ENCODE measurements around the gene CAPN14.

The CAPN14 gene, protein sequence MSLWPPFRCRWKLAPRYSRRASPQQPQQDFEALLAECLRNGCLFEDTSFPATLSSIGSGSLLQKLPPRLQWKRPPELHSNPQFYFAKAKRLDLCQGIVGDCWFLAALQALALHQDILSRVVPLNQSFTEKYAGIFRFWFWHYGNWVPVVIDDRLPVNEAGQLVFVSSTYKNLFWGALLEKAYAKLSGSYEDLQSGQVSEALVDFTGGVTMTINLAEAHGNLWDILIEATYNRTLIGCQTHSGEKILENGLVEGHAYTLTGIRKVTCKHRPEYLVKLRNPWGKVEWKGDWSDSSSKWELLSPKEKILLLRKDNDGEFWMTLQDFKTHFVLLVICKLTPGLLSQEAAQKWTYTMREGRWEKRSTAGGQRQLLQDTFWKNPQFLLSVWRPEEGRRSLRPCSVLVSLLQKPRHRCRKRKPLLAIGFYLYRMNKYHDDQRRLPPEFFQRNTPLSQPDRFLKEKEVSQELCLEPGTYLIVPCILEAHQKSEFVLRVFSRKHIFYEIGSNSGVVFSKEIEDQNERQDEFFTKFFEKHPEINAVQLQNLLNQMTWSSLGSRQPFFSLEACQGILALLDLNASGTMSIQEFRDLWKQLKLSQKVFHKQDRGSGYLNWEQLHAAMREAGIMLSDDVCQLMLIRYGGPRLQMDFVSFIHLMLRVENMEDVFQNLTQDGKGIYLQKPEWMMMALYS

GRCh38 chr2:31217465-31218200, at the start of gene CAPN14:
Gene CAPN14, minus strand, starts transcription at chr2:31217515. Its CDS starts 12,068 bp downstream, at chr2:31205447.
- no peak for DNase-seq (ENCODE audit: low read depth in 2 of 2)

DNA sequence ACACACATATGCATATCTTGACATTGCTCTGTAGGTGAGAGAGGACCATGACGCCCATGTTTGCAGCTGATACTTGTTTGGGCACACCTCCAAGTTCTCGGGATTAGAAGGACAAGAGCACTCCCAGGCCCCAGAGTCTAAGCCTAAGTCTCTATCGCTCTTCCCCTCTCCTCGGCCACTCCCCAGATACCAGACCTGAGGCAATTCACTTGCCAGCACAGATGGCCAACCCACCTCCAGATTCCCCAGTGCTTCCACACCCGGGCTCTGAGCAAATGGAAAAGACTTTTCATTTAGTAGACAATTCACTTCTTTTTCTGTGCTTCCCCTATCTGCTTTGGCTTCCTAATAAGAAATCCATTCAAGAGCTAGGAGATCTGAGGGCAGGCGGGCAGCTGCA, 49.5 kb upstream of the CAPN14 start:
- DNase-seq (ENCODE audit: low read depth in 2 of 2) = no peak

GRCh38 chr2:31265234-31265633, 47.9 kb upstream of the CAPN14 start:
- no peak for DNase-seq (ENCODE audit: low read depth in 2 of 2)

DNA sequence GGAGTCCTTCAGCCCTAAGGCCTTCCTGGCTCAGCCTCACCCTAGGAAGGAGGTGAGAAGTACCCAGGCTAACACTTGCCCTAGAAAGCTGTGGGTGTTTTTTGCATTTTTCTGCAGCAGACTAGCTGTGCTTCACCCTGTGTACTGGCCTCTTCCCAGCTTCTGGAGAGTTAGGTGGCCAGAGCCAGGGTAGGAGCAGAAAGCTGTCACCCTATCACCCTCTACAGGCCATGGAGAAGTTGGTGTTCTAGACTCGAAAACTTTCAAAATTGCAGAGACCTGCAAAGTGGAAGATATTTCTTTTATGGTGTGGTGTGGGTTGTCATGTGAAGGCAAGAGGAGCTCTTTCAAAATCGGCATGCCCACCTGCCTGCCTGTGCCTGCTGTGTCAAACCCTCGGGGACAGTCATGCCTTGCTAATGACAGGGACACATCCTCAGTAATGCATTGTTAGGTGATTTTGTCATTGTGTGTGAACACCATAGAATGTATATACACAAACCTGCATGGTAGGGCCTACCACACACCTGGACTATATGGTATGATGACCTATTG, 46.4 kb upstream of the CAPN14 start:
- DNase-seq (ENCODE audit: low read depth in 2 of 2) = no peak

- DNase-seq (ENCODE audit: low read depth in 2 of 2) = no peak
Observed at GRCh38 chr2:31260870-31261269, 43.6 kb upstream of the CAPN14 start.

- no peak for DNase-seq (ENCODE audit: low read depth in 2 of 2)
Observed at GRCh38 chr2:31259075-31259474, 41.8 kb upstream of the CAPN14 start.

GRCh38 chr2:31258351-31258750, 41.0 kb upstream of the CAPN14 start:
- no peak for DNase-seq (ENCODE audit: low read depth in 2 of 2)

- no peak for DNase-seq (ENCODE audit: low read depth in 2 of 2)
Observed at GRCh38 chr2:31256611-31257382, 39.5 kb upstream of the CAPN14 start.

- DNase-seq (ENCODE audit: low read depth in 2 of 2) = no peak
Observed at GRCh38 chr2:31255911-31256571, 38.7 kb upstream of the CAPN14 start.

DNA sequence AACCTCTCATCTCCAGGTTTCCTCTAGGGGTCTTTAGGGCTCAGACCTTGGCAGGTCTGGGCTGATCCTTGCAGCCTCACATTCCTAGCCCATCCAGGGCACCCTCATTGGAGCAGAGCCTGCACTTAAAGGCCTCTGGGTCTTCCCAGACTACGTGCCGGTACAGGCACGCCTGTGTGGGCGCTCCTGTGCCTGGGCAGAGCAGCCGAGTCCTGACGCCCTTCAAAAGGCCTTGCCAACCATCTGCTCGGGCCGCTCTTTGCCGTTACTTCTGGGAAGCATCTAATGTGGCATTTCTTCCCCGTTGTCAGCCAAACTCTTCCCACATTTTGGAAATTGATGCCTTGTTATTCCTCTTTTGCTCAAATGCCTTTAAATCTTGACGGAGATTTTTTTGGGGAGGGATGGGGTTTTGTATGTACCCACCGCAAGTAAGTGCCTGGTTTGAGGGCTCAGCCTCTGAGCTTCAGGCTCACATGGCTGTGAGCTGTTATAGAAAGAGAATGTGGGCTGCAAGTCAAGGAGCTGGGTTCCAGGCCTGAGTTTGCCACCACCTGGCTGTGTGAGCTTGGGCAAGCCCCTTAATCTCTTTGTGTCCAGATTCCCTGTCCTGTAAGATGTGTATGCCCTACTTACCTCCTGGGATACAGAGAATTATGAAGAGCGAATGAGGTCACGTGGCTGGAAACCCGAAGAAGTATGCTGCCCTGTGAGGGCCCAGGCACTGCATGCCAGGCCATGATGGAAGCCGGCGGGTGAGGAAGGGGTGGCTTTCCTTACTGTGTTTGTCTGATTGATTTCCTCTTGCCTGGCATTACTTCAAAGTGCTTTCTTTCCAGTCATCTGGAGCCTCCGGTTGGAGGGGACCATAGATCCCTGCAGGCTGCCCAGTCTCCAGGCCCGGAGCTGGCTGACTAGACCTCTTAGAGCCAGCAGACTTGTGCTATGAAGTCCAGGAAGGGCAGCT, 37.2 kb upstream of the CAPN14 start:
- no peak for DNase-seq (ENCODE audit: low read depth in 2 of 2)

DNA sequence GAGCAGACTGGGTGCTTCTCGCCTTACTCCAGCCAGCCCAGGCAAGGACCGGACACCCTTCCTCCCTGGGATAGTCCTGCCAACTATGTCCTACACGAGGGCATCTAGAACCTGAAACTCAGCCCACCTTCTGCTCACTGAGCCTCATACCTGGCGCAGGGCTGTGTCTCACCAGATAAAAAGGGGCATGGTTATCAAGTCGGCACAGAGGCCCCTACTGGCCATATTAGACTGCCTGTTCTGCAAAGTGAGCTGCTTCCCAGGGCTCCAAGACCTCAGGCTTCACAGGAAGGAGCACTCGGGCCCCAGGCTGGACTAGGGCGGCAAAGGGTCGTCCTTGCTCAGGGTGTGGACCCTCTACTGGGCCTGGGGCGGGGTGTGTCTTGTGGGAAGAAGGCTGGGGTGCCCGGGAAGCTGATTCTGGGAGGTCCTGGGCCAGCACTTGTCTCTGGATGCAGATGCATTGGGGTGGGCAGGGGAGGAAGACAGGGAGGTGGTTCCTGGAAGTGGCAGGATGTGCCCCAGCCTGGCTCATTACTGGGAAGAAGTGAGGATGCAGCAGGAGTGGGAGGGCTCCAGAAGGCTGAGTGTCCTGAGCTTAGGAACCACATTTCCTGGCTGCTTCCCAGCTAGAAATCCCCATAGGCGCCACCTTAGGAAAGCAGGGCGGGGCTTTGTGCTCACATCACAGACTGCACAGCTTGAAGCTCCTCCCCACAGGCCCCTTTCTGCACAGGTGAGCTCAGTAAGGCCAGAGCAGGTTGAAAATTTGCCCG, 36.2 kb upstream of the CAPN14 start:
- DNase-seq (ENCODE audit: low read depth in 2 of 2) = no peak

- no peak for DNase-seq (ENCODE audit: low read depth in 2 of 2)
Observed at GRCh38 chr2:31251851-31252250, 34.5 kb upstream of the CAPN14 start.

GRCh38 chr2:31251018-31251417, 33.7 kb upstream of the CAPN14 start:
- no peak for DNase-seq (ENCODE audit: low read depth in 2 of 2)

DNA sequence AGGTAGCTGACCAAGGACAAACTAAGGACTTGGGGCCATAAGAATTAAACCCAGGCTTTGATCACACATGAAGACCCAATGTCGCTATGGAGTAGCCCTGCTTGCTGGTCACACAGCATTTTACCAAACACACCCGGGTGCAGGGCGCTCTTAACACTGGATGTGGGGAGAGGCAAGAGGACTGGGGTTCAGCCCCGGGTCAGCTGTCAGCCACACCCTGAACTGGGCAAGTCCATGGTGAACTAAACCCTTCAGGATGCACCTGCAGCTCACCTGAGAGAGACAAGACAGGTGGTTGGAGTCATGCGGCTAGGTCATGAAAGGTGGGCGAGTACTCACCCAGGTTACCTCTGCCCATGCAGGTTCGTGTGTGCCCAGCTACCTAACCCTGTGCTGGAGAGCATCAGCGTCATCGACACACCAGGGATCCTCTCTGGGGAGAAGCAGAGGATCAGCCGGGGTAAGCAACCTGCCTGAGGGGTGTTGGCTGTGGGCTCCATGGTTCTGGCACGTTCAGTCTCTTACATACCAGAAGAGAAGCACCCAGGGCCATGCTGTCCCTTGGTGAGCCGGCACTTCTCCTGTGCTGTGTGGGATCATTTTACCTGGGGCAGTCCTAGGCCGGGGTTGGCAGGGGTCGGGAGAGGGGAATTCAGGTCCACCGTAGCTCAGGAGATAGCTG, 31.8 kb upstream of the CAPN14 start:
- DNase-seq (ENCODE audit: low read depth in 2 of 2) = no peak

DNA sequence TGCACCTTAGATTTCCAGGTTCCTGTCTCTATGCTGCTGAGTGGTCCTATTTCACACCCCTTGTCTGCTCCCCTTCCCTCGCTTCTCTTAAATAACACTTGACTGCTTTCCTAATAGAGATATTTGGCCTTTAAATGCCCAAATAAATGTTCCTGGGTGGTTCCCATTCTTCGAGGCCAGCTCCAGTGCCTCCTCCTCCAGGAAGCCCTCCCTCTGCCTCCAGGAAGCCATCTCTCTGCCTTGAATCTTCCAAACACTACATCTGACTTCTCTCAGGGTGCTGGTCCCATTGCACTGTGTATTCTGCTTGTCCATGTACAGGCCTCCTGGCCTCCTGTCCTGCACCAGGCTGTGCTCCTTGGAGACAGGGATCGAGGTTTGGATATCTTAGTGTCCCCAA, 30.8 kb upstream of the CAPN14 start:
- no peak for DNase-seq (ENCODE audit: low read depth in 2 of 2)

DNA sequence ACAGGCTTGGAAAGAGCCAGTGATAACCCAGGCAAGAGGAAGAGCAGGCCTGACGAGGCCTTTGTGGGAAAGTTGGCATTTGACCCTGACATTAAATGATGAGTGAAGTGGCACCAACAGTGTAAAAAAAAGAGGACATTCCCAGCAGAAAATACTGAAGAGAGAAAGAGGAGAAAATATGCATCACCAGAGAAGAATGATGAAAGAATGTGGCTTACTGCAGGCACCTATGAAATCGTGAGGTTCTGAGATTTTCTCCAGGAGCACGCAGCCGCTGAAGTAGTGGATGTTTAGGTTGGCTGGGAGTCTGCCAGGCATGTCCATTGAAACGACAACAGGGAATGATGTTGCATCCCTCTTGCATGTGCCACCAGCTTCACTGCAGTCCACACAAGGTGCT, 30.4 kb upstream of the CAPN14 start:
- DNase-seq (ENCODE audit: low read depth in 2 of 2) = no peak

DNA sequence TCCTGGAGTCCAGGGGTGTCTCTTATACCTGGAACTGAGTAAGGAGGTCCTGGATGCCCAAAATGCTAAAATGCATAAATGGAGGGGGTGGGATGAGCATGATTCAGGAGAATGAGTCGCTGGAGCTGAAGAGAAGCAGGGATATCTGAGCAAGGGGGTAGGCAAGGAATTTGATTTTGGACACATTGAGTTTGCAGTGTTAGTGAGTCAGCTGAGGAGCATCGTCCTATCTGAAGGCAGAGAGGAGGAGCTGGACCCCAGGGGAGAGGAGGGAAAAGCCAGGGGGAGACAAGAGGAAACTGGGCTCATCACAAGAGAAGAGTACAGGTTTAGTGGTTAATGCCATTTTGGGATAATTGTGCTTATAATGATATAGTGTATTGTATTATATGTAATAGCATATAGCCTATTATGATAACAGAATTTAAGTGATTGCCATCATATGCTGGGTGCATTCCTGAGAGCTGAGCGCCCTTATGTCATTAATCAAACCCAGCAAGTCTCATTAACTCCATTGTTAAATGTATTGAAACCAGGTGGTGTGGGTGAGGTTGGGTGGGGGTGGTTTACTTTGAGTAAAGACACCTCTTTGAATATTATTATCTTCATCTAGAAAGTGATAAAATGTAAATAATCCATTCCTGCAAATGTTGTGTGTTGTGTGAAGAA, 29.0 kb upstream of the CAPN14 start:
- DNase-seq (ENCODE audit: low read depth in 2 of 2) = no peak

DNA sequence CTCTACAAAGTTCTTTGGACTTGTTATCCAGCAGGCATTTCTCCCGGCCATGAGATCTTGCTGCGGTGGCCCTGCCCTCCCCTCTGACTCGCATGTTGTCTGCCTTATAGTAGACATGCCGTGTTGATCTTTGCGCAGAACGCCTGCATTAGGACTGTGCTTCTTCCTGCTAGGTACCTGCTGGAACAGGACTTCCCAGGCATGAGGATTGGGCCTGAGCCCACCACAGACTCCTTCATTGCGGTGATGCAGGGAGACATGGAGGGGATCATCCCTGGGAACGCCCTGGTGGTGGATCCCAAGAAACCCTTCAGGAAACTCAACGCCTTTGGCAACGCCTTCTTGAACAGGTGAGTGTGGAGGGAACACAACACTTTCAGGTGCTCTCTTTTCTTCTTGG, 26.8 kb upstream of the CAPN14 start:
- DNase-seq (ENCODE audit: low read depth in 2 of 2) = no peak
